ENCODE measurements around the gene MIER1.
"Not testable (repeated sequence)": the region's sequence is repeated elsewhere in the genome, so short reads cannot be mapped to it uniquely, and the experiment has no call there.

MIER1 gene

GRCh38 chr1:66951513-66951912, 26.7 kb downstream of the MIER1 start:
- Histone ChIP-seq H3K4me3 (ENCODE audit: low read length, poor library complexity, severe bottlenecking) (no peak overlapping the region), H3K9me3 (ENCODE audit: insufficient read depth, low read depth, low read length) (no peaks in the 10 kb centered on the region), H3K36me3 (ENCODE audit: insufficient read depth, low read length) (peaks cover 83% of the 10 kb centered on the region), H3K9me2 (replicated peaks; ENCODE audit: low read depth, low read length) (no peaks in the 10 kb centered on the region), H3K4me2 (ENCODE audit: low read depth, low read length, poor library complexity, severe bottlenecking) (no peak overlapping the region), H3K4me1 (ENCODE audit: insufficient read depth, low read length, poor library complexity, severe bottlenecking) (no peaks in the 10 kb centered on the region), H4K20me1 (ENCODE audit: insufficient read depth, low read length, poor library complexity, severe bottlenecking) (no peaks in the 10 kb centered on the region), H3K27me3 (ENCODE audit: insufficient read depth, low read length, poor library complexity, severe bottlenecking) (no peaks in the 10 kb centered on the region), H3K79me2 (ENCODE audit: insufficient read depth, low read length) (peaks cover 16% of the 10 kb centered on the region), H3F3A (ENCODE audit: low read depth) (no peaks in the 10 kb centered on the region), H2AFZ (ENCODE audit: low read length) (no peak overlapping the region), H3K9ac (ENCODE audit: low read depth, low read length, poor library complexity, severe bottlenecking) (no peak overlapping the region)
- TF ChIP-seq CTCF (conservative IDR thresholded peaks at IDR 0.05; ENCODE audit: low read length), result no peak
- TF ChIP-seq EZH2phosphoT487 (IDR thresholded peaks at IDR 0.05; ENCODE audit: borderline replicate concordance), result no peak

DNA sequence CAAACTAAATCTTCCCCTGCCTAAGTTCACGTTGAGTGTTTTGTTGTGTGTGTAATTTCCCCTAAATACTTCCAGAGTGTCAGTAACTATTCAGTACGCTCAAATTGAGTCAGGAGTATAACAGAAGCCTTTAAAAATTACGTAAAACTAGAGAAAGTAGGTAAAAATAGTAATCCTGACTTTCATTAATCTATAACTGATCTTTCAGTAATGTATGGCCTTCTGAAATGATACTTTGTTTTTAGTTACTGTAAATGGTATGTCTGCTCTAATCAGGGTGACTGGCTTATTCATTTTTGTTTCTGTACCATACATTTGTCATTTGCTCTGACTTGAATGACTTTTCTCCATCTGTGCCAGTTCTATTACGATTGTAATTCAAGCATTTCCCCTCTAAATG, 29.4 kb downstream of the MIER1 start:
- no peaks in the 10 kb centered on the region for H3K4me1 ChIP-seq (ENCODE audit: insufficient read depth, low read length, poor library complexity, severe bottlenecking)
- no peaks in the 10 kb centered on the region for H3K9me3 ChIP-seq (ENCODE audit: insufficient read depth, low read depth, low read length)
- no peak overlapping the region for H3K4me3 ChIP-seq (ENCODE audit: low read length, poor library complexity, severe bottlenecking)
- H3K79me2 ChIP-seq (ENCODE audit: insufficient read depth, low read length), result peaks cover 27% of the 10 kb centered on the region
- no peaks in the 10 kb centered on the region for H3K27me3 ChIP-seq (ENCODE audit: insufficient read depth, low read length, poor library complexity, severe bottlenecking)
- H3K9me2 ChIP-seq (replicated peaks; ENCODE audit: low read depth, low read length), result no peaks in the 10 kb centered on the region
- H2AFZ ChIP-seq (ENCODE audit: low read length), result no peak overlapping the region
- H3F3A ChIP-seq (ENCODE audit: low read depth), result no peaks in the 10 kb centered on the region
- H4K20me1 ChIP-seq (ENCODE audit: insufficient read depth, low read length, poor library complexity, severe bottlenecking), result peaks cover 10% of the 10 kb centered on the region
- TF ChIP-seq CTCF (conservative IDR thresholded peaks at IDR 0.05; ENCODE audit: low read length), result no peak
- TF ChIP-seq EZH2phosphoT487 (IDR thresholded peaks at IDR 0.05; ENCODE audit: borderline replicate concordance), result no peak
- H3K36me3 ChIP-seq (ENCODE audit: insufficient read depth, low read length), result peaks cover 81% of the 10 kb centered on the region; the same call in 1 of the 2 replicates
- no peak overlapping the region for H3K9ac ChIP-seq (ENCODE audit: low read depth, low read length, poor library complexity, severe bottlenecking)
- no peak overlapping the region for H3K4me2 ChIP-seq (ENCODE audit: low read depth, low read length, poor library complexity, severe bottlenecking)

GRCh38 chr1:66957938-66958337, 33.1 kb downstream of the MIER1 start:
- Histone ChIP-seq H4K20me1 (ENCODE audit: insufficient read depth, low read length, poor library complexity, severe bottlenecking) (peaks cover 10% of the 10 kb centered on the region), H3K9me3 (ENCODE audit: insufficient read depth, low read depth, low read length) (no peaks in the 10 kb centered on the region), H3K27me3 (ENCODE audit: insufficient read depth, low read length, poor library complexity, severe bottlenecking) (no peaks in the 10 kb centered on the region), H3K79me2 (ENCODE audit: insufficient read depth, low read length) (peaks cover 23% of the 10 kb centered on the region), H3K4me2 (ENCODE audit: low read depth, low read length, poor library complexity, severe bottlenecking) (no peak overlapping the region), H3F3A (ENCODE audit: low read depth) (no peaks in the 10 kb centered on the region), H3K9me2 (replicated peaks; ENCODE audit: low read depth, low read length) (no peaks in the 10 kb centered on the region), H2AFZ (ENCODE audit: low read length) (no peak overlapping the region), H3K9ac (ENCODE audit: low read depth, low read length, poor library complexity, severe bottlenecking) (no peak overlapping the region), H3K4me3 (ENCODE audit: low read length, poor library complexity, severe bottlenecking) (no peak overlapping the region), H3K36me3 (ENCODE audit: insufficient read depth, low read length) (peaks cover 85% of the 10 kb centered on the region), H3K4me1 (ENCODE audit: insufficient read depth, low read length, poor library complexity, severe bottlenecking) (peaks cover 7% of the 10 kb centered on the region)
- TF ChIP-seq CTCF (conservative IDR thresholded peaks at IDR 0.05; ENCODE audit: low read length) (no peak), EZH2phosphoT487 (IDR thresholded peaks at IDR 0.05; ENCODE audit: borderline replicate concordance) (no peak)

DNA sequence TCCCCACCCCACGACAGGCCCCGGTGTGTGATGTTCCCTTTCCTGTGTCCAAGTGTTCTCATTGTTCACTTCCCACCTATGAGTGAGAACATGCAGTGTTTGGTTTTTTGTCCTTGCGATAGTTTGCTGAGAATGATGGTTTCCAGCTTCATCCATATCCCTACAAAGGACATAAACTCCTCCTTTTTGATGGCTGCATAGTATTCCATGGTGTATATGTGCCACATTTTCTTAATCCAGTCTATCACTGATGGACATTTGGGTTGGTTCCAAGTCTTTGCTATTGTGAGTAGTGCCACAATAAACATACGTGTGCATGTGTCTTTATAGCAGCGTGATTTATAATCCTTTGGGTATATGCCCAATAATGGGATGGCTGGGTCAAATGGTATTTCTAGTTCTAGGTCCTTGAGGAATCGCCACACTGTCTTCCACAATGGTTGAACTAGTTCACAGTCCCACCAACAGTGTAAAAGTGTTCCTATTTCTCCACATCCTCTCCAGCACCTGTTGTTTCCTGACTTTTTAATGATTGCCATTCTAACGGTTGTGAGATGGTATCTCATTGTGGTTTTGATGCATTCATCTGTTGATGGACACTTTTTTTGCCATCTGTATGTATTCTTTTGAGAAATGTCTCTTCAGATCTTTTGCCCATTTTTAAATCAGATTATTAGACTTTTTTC, 41.5 kb downstream of the MIER1 start:
- H3K9me3 ChIP-seq (ENCODE audit: insufficient read depth, low read depth, low read length); H4K20me1 ChIP-seq (ENCODE audit: insufficient read depth, low read length, poor library complexity, severe bottlenecking); H3F3A ChIP-seq (ENCODE audit: low read depth); H3K79me2 ChIP-seq (ENCODE audit: insufficient read depth, low read length); H3K4me3 ChIP-seq (ENCODE audit: low read length, poor library complexity, severe bottlenecking); H3K4me1 ChIP-seq (ENCODE audit: insufficient read depth, low read length, poor library complexity, severe bottlenecking); H3K9me2 ChIP-seq (replicated peaks; ENCODE audit: low read depth, low read length); H3K9ac ChIP-seq (ENCODE audit: low read depth, low read length, poor library complexity, severe bottlenecking); H2AFZ ChIP-seq (ENCODE audit: low read length); H3K4me2 ChIP-seq (ENCODE audit: low read depth, low read length, poor library complexity, severe bottlenecking); H3K27me3 ChIP-seq (ENCODE audit: insufficient read depth, low read length, poor library complexity, severe bottlenecking): not testable (repeated sequence)
- H3K36me3 ChIP-seq (ENCODE audit: insufficient read depth, low read length), result peaks cover 83% of the 10 kb centered on the region
